Naive B cell (primary cell): ENCODE data around the gene STK26. TPM values are rescaled to one million over a fixed set of nuclear protein-coding genes. Genes with fewer than 3 reads are reported as not detected.
"Not testable (repeated sequence)": the region's sequence is repeated elsewhere in the genome, so short reads cannot be mapped to it uniquely, and the experiment has no call there.

Source experiments
- ATAC-seq, 2 donors: fragments of 150-1000 bp; cut with Tn5 transposase; 2 replicates each; pipeline ENCODE4 v1.10.0; 2021; ENCODE audit warnings: low read depth in 2 of 2, mild to moderate bottlenecking in 2 of 2, moderate library complexity in 2 of 2
- DNase-seq: peaks from one replicate; pipeline ENCODE4 v3.0.0; 2022
- H3K27ac Mint-ChIP-seq, 6 donors: one replicate each; pipeline ENCODE4 v1.8.0; 2020 to 2022; ENCODE audit warnings: mild to moderate bottlenecking in 6 of 6, mixed read lengths in 6 of 6, moderate library complexity in 5 of 6, inconsistent platforms in 2 of 6
- H3K27me3 Mint-ChIP-seq, 3 donors: one replicate each; pipeline ENCODE4 v1.8.0; 2021 to 2022; ENCODE audit warnings: mixed read lengths in 3 of 3, mild to moderate bottlenecking in 1 of 3
- H3K36me3 Mint-ChIP-seq, 2 donors: one replicate each; pipeline ENCODE4 v1.8.0; 2020 to 2022; ENCODE audit warnings: mixed read lengths in 2 of 2, inconsistent platforms in 1 of 2, mild to moderate bottlenecking in 1 of 2
- H3K4me1 Mint-ChIP-seq, 3 donors: one replicate each; pipeline ENCODE4 v1.8.0; 2020 to 2022; ENCODE audit warnings: mixed read lengths in 3 of 3, inconsistent platforms in 1 of 3, mild to moderate bottlenecking in 1 of 3, moderate library complexity in 1 of 3
- H3K4me3 Mint-ChIP-seq, 8 donors: one replicate each; pipeline ENCODE4 v1.8.0; 2020 to 2022; ENCODE audit warnings: mild to moderate bottlenecking in 8 of 8, mixed read lengths in 8 of 8, moderate library complexity in 8 of 8, inconsistent platforms in 2 of 8
- H3K9me3 Mint-ChIP-seq, 7 donors: one replicate each; pipeline ENCODE4 v1.8.0; 2020 to 2022; ENCODE audit warnings: mixed read lengths in 7 of 7, mild to moderate bottlenecking in 5 of 7, inconsistent platforms in 2 of 7, moderate library complexity in 1 of 7
- polyA plus RNA-seq, 6 donors: library from polyadenylated mRNA; unstranded; fragments of 300-500 nt; fragmentation: Illumina TruSeq; gene quantifications; one replicate each; pipeline ENCODE4 v1.2.3, GENCODE V29; 2021; ENCODE audit warnings: low read depth in 6 of 6

Gene STK26
- polyA plus RNA-seq, 6 donors from 2014 or later: 44.1 to 63.9 (median 54.2) TPM

- Mint-ChIP-seq H3K27ac (no peak overlapping the region), H3K4me3 (no peak overlapping the region), H3K27me3 (peaks cover 0 to 24% (median 8%) of the 10 kb centered on the region in 3 donors), H3K4me1 (no peaks in the 10 kb centered on the region), H3K9me3 (peaks cover 0 to 2% (median 0%) of the 10 kb centered on the region in 7 donors), H3K36me3 (no peaks in the 10 kb centered on the region)
- ATAC-seq (no peak), DNase-seq (no peak)
Measured at GRCh38 chrX:132088864-132089263, 65.8 kb downstream of the STK26 start.

- DNase-seq: no peak
- Mint-ChIP-seq H3K36me3 (no peaks in the 10 kb centered on the region), H3K4me1 (no peaks in the 10 kb centered on the region), H3K9me3 (no peaks in the 10 kb centered on the region), H3K27me3 (peaks cover 0 to 13% (median 0%) of the 10 kb centered on the region in 3 donors), H3K4me3 (no peak overlapping the region), H3K27ac (no peak overlapping the region)
- ATAC-seq: no peak
Measured at GRCh38 chrX:132090403-132091159, 67.5 kb downstream of the STK26 start.

- Mint-ChIP-seq H3K36me3 (no peaks in the 10 kb centered on the region), H3K27ac (peak overlapping the region in 4 of 6 donors; percentile 6 to 52 (median 27)), H3K4me3 (no peak overlapping the region), H3K4me1 (no peaks in the 10 kb centered on the region), H3K27me3 (peaks cover 0 to 14% (median 0%) of the 10 kb centered on the region in 3 donors), H3K9me3 (no peaks in the 10 kb centered on the region)
- peak; percentile 72 to 74 for ATAC-seq
- peak; percentile 19 for DNase-seq
Measured at GRCh38 chrX:132092439-132093065, 69.5 kb downstream of the STK26 start.

GRCh38 chrX:132093239-132093860, 70.2 kb downstream of the STK26 start:
- ATAC-seq: no peak
- Mint-ChIP-seq H3K9me3 (no peaks in the 10 kb centered on the region), H3K4me3 (no peak overlapping the region), H3K27me3 (peaks cover 0 to 22% (median 0%) of the 10 kb centered on the region in 3 donors), H3K36me3 (no peaks in the 10 kb centered on the region), H3K27ac (no peak overlapping the region), H3K4me1 (no peaks in the 10 kb centered on the region)
- DNase-seq: no peak

GRCh38 chrX:132094164-132094563, 71.1 kb downstream of the STK26 start:
- no peak overlapping the region for H3K4me3 Mint-ChIP-seq

GRCh38 chrX:132098704-132099103, 75.6 kb downstream of the STK26 start:
- H3K9me3 Mint-ChIP-seq, DNase-seq, H3K4me3 Mint-ChIP-seq, H3K36me3 Mint-ChIP-seq, ATAC-seq, H3K27ac Mint-ChIP-seq, H3K4me1 Mint-ChIP-seq: not testable (repeated sequence)
- peaks cover 0 to 13% (median 0%) of the 10 kb centered on the region in 3 donors for H3K27me3 Mint-ChIP-seq

More at GRCh38 chrX:132094164-132094563, 71.1 kb downstream of the STK26 start:
- Mint-ChIP-seq H3K36me3 (no peaks in the 10 kb centered on the region), H3K27me3 (peaks cover 0 to 26% (median 0%) of the 10 kb centered on the region in 3 donors), H3K9me3 (no peaks in the 10 kb centered on the region), H3K4me1 (no peaks in the 10 kb centered on the region), H3K27ac (no peak overlapping the region)
- ATAC-seq: no peak
- no peak for DNase-seq

GRCh38 chrX:132101206-132101605, 78.1 kb downstream of the STK26 start:
- H3K27me3 Mint-ChIP-seq: peaks cover 0 to 13% (median 0%) of the 10 kb centered on the region in 3 donors
- peaks cover 0 to 2% (median 0%) of the 10 kb centered on the region in 7 donors for H3K9me3 Mint-ChIP-seq
- ATAC-seq (no peak), DNase-seq (no peak)
- no peak overlapping the region for H3K4me3 Mint-ChIP-seq
- no peaks in the 10 kb centered on the region for H3K36me3 Mint-ChIP-seq
- no peaks in the 10 kb centered on the region for H3K4me1 Mint-ChIP-seq
- H3K27ac Mint-ChIP-seq: no peak overlapping the region

- peaks cover 0 to 13% (median 0%) of the 10 kb centered on the region in 3 donors for H3K27me3 Mint-ChIP-seq
- H3K4me1 Mint-ChIP-seq: no peaks in the 10 kb centered on the region
- no peak overlapping the region for H3K27ac Mint-ChIP-seq
- H3K36me3 Mint-ChIP-seq: no peaks in the 10 kb centered on the region
- peaks cover 0 to 2% (median 0%) of the 10 kb centered on the region in 7 donors for H3K9me3 Mint-ChIP-seq
- ATAC-seq: no peak
- no peak for DNase-seq
- H3K4me3 Mint-ChIP-seq: no peak overlapping the region
Measured at GRCh38 chrX:132101799-132102198, 78.7 kb downstream of the STK26 start.

GRCh38 chrX:132107291-132107690, 84.2 kb downstream of the STK26 start:
- Mint-ChIP-seq H3K36me3 (no peaks in the 10 kb centered on the region), H3K4me1 (no peaks in the 10 kb centered on the region), H3K9me3 (peaks cover 0 to 3% (median 0%) of the 10 kb centered on the region in 7 donors), H3K27ac (peak overlapping the region in 1 of 6 donors; percentile 30), H3K4me3 (no peak overlapping the region), H3K27me3 (no peaks in the 10 kb centered on the region)
- ATAC-seq (no peak), DNase-seq (no peak)

- Mint-ChIP-seq H3K9me3 (no peaks in the 10 kb centered on the region), H3K27me3 (peaks cover 0 to 23% (median 0%) of the 10 kb centered on the region in 3 donors), H3K36me3 (no peaks in the 10 kb centered on the region), H3K4me3 (no peak overlapping the region), H3K4me1 (no peaks in the 10 kb centered on the region), H3K27ac (no peak overlapping the region)
- ATAC-seq (no peak), DNase-seq (no peak)
Measured at GRCh38 chrX:132114607-132115006, 91.5 kb downstream of the STK26 start.

GRCh38 chrX:132115792-132116191, 92.7 kb downstream of the STK26 start:
- Mint-ChIP-seq H3K4me3 (no peak overlapping the region), H3K27me3 (peaks cover 0 to 28% (median 0%) of the 10 kb centered on the region in 3 donors)

GRCh38 chrX:132118358-132118757, 95.3 kb downstream of the STK26 start:
- no peaks in the 10 kb centered on the region for H3K36me3 Mint-ChIP-seq
- H3K27me3 Mint-ChIP-seq: peaks cover 0 to 28% (median 0%) of the 10 kb centered on the region in 3 donors
- DNase-seq (no peak), ATAC-seq (no peak)
- H3K4me1 Mint-ChIP-seq: no peaks in the 10 kb centered on the region
- H3K4me3 Mint-ChIP-seq: no peak overlapping the region
- no peaks in the 10 kb centered on the region for H3K9me3 Mint-ChIP-seq
- H3K27ac Mint-ChIP-seq: peak overlapping the region in 1 of 6 donors; percentile 61

More at GRCh38 chrX:132115792-132116191, 92.7 kb downstream of the STK26 start:
- H3K9me3 Mint-ChIP-seq: no peaks in the 10 kb centered on the region
- ATAC-seq (no peak), DNase-seq (no peak)
- H3K27ac Mint-ChIP-seq: no peak overlapping the region
- H3K36me3 Mint-ChIP-seq: no peaks in the 10 kb centered on the region
- no peaks in the 10 kb centered on the region for H3K4me1 Mint-ChIP-seq

GRCh38 chrX:132119283-132119682, 96.2 kb downstream of the STK26 start:
- Mint-ChIP-seq H3K27ac (no peak overlapping the region), H3K4me3 (no peak overlapping the region), H3K27me3 (peaks cover 0 to 28% (median 0%) of the 10 kb centered on the region in 3 donors), H3K36me3 (no peaks in the 10 kb centered on the region), H3K9me3 (no peaks in the 10 kb centered on the region), H3K4me1 (no peaks in the 10 kb centered on the region)
- DNase-seq (no peak), ATAC-seq (no peak)
